Duodenal mucosa (tissue), 2 donors: ENCODE measurements around the gene TXNL4A.

ENCODE experiments used
- H3K27ac ChIP-seq: one replicate; pipeline ENCODE4 v1.7.0; 2013; ENCODE audit warnings: low read depth, low read length
- H3K27me3 ChIP-seq, 2 donors: one replicate each; pipeline ENCODE4 v1.7.0; 2013; ENCODE audit warnings: low read length in 2 of 2, control low read depth in 1 of 2; ENCODE audit not compliant: insufficient read depth in 2 of 2, control insufficient read depth in 1 of 2
- H3K36me3 ChIP-seq, 2 donors: one replicate each; pipeline ENCODE4 v1.7.0; 2013; ENCODE audit warnings: low read length in 2 of 2, control low read depth in 1 of 2; ENCODE audit not compliant: insufficient read depth in 2 of 2, control insufficient read depth in 1 of 2
- H3K4me1 ChIP-seq, 2 donors: one replicate each; pipeline ENCODE4 v1.7.0; 2013; ENCODE audit warnings: low read length in 2 of 2, control low read depth in 1 of 2; ENCODE audit not compliant: insufficient read depth in 2 of 2, control insufficient read depth in 1 of 2
- H3K4me3 ChIP-seq, 2 donors: one replicate each; pipeline ENCODE4 v1.7.0; 2013; ENCODE audit warnings: low read length in 2 of 2, low read depth in 1 of 2
- H3K9ac ChIP-seq, 2 donors: one replicate each; pipeline ENCODE4 v1.7.0; 2013; ENCODE audit warnings: low read length in 2 of 2, low read depth in 1 of 2
- H3K9me3 ChIP-seq, 2 donors: one replicate each; pipeline ENCODE4 v1.7.0; 2013; ENCODE audit warnings: low read length in 2 of 2, control low read depth in 1 of 2; ENCODE audit not compliant: control insufficient read depth in 1 of 2

Gene TXNL4A

GRCh38 chr18:79958981-79959380, 29.4 kb downstream of the TXNL4A start:
- Histone ChIP-seq H3K4me1 (peaks cover 28 to 37% of the 10 kb centered on the region in 2 donors), H3K4me3 (no peak overlapping the region), H3K27ac (no peak overlapping the region), H3K9me3 (no peaks in the 10 kb centered on the region), H3K27me3 (no peaks in the 10 kb centered on the region), H3K9ac (no peak overlapping the region), H3K36me3 (no peaks in the 10 kb centered on the region)

GRCh38 chr18:79956276-79956675, 32.1 kb downstream of the TXNL4A start:
- Histone ChIP-seq H3K9ac (no peak overlapping the region), H3K4me3 (no peak overlapping the region), H3K27me3 (no peaks in the 10 kb centered on the region), H3K9me3 (no peaks in the 10 kb centered on the region), H3K27ac (no peak overlapping the region), H3K36me3 (no peaks in the 10 kb centered on the region), H3K4me1 (peaks cover 26 to 28% of the 10 kb centered on the region in 2 donors)

- Histone ChIP-seq H3K27me3 (no peaks in the 10 kb centered on the region), H3K4me1 (peaks cover 24 to 27% of the 10 kb centered on the region in 2 donors), H3K9me3 (no peaks in the 10 kb centered on the region), H3K36me3 (no peaks in the 10 kb centered on the region), H3K27ac (no peak overlapping the region), H3K4me3 (no peak overlapping the region), H3K9ac (no peak overlapping the region)
Observed at GRCh38 chr18:79955302-79956075, 32.9 kb downstream of the TXNL4A start.

- Histone ChIP-seq H3K9me3 (no peaks in the 10 kb centered on the region), H3K9ac (no peak overlapping the region), H3K36me3 (no peaks in the 10 kb centered on the region), H3K4me1 (peaks cover 24 to 28% of the 10 kb centered on the region in 2 donors), H3K4me3 (peak overlapping the region in 1 of 2 donors; percentile 9), H3K27me3 (no peaks in the 10 kb centered on the region), H3K27ac (no peak overlapping the region)
Observed at GRCh38 chr18:79954791-79955190, 33.6 kb downstream of the TXNL4A start.

- no peaks in the 10 kb centered on the region for H3K36me3 ChIP-seq
- no peaks in the 10 kb centered on the region for H3K9me3 ChIP-seq
- no peak overlapping the region for H3K9ac ChIP-seq
- H3K4me1 ChIP-seq, result peaks cover 22 to 24% of the 10 kb centered on the region in 2 donors
- H3K27ac ChIP-seq, result no peak overlapping the region
- H3K27me3 ChIP-seq, result no peaks in the 10 kb centered on the region
- no peak overlapping the region for H3K4me3 ChIP-seq
Observed at GRCh38 chr18:79953971-79954651, 34.3 kb downstream of the TXNL4A start.

DNA sequence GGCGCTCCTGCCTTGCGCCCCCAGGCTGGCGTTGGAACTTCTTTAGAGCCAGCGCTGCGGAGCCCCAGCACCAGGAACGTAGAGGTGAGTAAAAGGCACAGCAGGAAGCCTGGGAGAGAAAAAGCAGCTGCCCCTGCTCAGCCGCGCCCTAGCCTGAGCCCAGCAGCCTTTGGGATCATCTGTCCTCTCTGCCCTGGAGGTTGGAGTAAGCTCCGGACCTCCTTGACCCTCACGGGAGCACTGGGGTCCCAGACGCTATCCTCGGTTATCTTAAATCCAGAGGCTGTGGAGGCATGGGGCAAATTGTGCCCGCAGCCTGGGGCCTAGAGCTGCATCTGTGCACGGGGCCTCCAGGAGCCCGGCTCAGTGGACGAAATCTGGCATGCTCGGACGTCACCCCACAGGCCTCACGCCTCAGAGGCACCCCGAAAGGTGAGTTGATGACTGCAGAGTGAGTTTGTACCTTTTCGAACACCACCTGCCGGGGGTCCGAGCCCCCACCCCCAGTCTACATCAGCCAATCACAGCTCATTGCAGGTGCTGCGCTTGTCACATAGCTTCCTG, 35.3 kb downstream of the TXNL4A start:
- Histone ChIP-seq H3K27ac (no peak overlapping the region), H3K36me3 (no peaks in the 10 kb centered on the region), H3K9ac (no peak overlapping the region), H3K27me3 (no peaks in the 10 kb centered on the region), H3K4me1 (peaks cover 22 to 30% of the 10 kb centered on the region in 2 donors), H3K9me3 (no peaks in the 10 kb centered on the region), H3K4me3 (no peak overlapping the region)

- H3K36me3 ChIP-seq, result no peaks in the 10 kb centered on the region
- H3K27me3 ChIP-seq, result no peaks in the 10 kb centered on the region
- H3K9ac ChIP-seq, result peak overlapping the region in 1 of 2 donors; percentile 18
- peak overlapping the region; percentile 50 to 65 for H3K4me3 ChIP-seq
- peaks cover 22 to 30% of the 10 kb centered on the region in 2 donors for H3K4me1 ChIP-seq
- H3K27ac ChIP-seq, result no peak overlapping the region
- H3K9me3 ChIP-seq, result no peaks in the 10 kb centered on the region
Observed at GRCh38 chr18:79952456-79952995, 35.8 kb downstream of the TXNL4A start.

GRCh38 chr18:79951545-79952455, 36.6 kb downstream of the TXNL4A start, which contains the start of gene SLC66A2:
TSS of gene SLC66A2 (minus strand) at chr18:79951653. CDS start at chr18:79950926, 727 bp downstream.
- H3K27me3 ChIP-seq, result no peaks in the 10 kb centered on the region
- no peaks in the 10 kb centered on the region for H3K36me3 ChIP-seq
- H3K27ac ChIP-seq, result peak within 1 kb of the TSS; percentile 42
- peak within 1 kb of the TSS; percentile 48 to 69 for H3K9ac ChIP-seq
- peaks cover 22 to 30% of the 10 kb centered on the region in 2 donors for H3K4me1 ChIP-seq
- H3K4me3 ChIP-seq, result peak within 1 kb of the TSS; percentile 73 to 74
- H3K9me3 ChIP-seq, result no peaks in the 10 kb centered on the region

- Histone ChIP-seq H3K27me3 (no peaks in the 10 kb centered on the region), H3K9me3 (no peaks in the 10 kb centered on the region), H3K4me3 (peak overlapping the region; percentile 73 to 74), H3K27ac (peak overlapping the region; percentile 42), H3K9ac (peak overlapping the region; percentile 48 to 69), H3K4me1 (peaks cover 22 to 30% of the 10 kb centered on the region in 2 donors), H3K36me3 (no peaks in the 10 kb centered on the region)
Observed at GRCh38 chr18:79950515-79951341, 37.6 kb downstream of the TXNL4A start.
